Measurements from ENCODE around the gene LONP2.

DNA sequence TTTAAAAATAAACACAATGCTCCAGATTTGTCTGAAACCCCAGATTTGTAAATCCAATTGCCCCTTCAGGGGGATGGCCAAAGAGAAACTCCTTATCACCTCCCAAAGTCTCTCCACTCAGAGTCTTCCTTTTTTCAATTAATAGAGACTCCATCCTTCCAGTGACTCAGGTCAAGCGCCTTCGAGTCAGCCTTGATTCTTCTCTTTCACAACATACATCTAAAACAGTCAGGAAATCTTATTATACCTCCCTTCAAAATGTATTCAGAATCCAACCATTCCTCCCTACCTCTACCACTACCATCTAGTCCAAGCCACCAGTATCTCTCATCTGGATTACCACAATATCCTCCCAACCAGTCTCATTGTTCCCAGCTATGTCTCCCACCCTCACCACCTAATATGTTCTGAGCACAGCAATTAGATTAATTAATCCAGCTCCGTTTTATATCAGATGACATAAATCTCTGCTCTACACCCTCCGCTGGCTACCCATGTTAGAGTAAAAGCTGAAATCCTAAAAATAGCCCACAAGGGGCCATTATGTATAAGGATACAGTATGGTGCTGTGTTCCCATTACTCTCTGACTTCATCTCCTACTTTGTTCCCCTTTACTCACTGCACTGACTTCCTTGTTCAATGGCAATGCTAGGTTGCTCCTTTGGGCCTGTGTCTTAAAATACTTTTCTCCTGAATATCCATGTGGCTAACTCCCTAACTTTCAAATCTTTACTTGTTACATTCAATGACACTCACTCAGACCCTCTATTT is 129.3 kb downstream of the LONP2 start:
- TF ChIP-seq, protein P1, sequence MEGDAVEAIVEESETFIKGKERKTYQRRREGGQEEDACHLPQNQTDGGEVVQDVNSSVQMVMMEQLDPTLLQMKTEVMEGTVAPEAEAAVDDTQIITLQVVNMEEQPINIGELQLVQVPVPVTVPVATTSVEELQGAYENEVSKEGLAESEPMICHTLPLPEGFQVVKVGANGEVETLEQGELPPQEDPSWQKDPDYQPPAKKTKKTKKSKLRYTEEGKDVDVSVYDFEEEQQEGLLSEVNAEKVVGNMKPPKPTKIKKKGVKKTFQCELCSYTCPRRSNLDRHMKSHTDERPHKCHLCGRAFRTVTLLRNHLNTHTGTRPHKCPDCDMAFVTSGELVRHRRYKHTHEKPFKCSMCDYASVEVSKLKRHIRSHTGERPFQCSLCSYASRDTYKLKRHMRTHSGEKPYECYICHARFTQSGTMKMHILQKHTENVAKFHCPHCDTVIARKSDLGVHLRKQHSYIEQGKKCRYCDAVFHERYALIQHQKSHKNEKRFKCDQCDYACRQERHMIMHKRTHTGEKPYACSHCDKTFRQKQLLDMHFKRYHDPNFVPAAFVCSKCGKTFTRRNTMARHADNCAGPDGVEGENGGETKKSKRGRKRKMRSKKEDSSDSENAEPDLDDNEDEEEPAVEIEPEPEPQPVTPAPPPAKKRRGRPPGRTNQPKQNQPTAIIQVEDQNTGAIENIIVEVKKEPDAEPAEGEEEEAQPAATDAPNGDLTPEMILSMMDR (IDR thresholded peaks at IDR 0.05 in 8 of 11, conservative IDR thresholded peaks at IDR 0.05 in 3 of 11) = no peak
- TF ChIP-seq POLR2A (IDR thresholded peaks at IDR 0.05) = no peak

Data from spleen (tissue), 7 donors.